Endometrial microvascular endothelial cells (primary cell): ENCODE results near the gene BRAT1. TPM values are rescaled to one million over a fixed set of nuclear protein-coding genes. Genes with fewer than 3 reads are reported as not detected.

Experiments
- in situ Hi-C: cut with HindIII; loops from 2 replicates; pipeline ENCODE4 v1.10.0; 2017; ENCODE audit warnings: low sequenced_read_pairs, low pct_unique_long_range_greater_than_20kb; ENCODE audit errors: inconsistent ontology term
- total RNA-seq: library from RNA; depleted of rRNA; stranded (reverse); fragments of >200 nt; gene quantifications from one replicate; pipeline ENCODE4 v1.2.3, GENCODE V29; 2015; ENCODE audit errors: inconsistent ontology term

BRAT1 gene
- total RNA-seq, 1 donor from 2014 or later = 48.5 TPM

DNA sequence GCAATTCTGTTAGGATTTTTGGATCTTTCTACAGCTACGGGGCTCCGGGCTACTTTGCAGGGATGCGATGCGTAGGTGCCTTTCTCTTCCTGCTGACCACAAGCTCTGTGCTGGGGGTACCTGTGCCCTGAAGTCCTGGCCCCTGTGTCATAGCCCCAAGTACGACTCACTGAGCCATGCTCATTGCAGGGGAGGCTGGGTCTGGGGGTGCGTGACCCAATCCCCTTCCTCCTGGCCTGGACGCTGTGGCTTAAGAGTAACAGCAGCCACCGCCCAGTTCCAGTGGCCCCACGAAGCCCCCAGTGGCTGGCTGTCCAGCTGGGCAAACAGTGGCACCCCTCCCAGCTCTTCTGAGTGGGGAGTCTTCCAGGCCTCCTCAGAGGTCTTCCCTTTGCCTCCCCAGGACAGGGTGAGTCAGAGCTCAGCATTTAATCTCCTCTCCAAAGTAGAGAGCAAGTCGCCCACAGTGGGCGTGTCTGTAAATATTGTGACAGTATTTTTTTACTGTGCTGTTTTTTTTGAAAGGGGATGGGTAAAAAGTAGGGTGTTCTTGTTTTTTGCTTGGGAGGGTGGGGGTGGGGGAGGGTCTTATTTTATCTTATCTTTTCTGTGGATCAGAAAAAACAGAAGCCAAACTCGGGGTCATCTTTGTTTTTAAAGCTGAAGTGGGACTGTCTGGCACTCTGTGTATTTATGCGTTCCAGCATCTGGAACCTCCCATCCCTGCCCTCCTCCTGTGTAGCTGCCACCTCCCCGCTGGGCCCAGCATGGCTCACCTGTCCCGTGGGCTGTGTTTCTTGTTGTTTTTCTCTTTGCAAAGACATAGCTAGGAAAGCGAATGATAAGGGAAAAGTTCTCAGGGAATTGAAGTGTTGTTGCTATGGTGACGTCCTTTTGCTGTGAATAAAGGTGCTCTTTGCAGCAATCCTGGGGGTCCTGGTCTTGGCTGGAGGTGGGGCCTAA, 27.5 kb downstream of the BRAT1 start:
- in situ Hi-C loops = no loop called here

- in situ Hi-C loops = no loop called here
Measured at GRCh38 chr7:2526659-2527504, 28.4 kb downstream of the BRAT1 start.

DNA sequence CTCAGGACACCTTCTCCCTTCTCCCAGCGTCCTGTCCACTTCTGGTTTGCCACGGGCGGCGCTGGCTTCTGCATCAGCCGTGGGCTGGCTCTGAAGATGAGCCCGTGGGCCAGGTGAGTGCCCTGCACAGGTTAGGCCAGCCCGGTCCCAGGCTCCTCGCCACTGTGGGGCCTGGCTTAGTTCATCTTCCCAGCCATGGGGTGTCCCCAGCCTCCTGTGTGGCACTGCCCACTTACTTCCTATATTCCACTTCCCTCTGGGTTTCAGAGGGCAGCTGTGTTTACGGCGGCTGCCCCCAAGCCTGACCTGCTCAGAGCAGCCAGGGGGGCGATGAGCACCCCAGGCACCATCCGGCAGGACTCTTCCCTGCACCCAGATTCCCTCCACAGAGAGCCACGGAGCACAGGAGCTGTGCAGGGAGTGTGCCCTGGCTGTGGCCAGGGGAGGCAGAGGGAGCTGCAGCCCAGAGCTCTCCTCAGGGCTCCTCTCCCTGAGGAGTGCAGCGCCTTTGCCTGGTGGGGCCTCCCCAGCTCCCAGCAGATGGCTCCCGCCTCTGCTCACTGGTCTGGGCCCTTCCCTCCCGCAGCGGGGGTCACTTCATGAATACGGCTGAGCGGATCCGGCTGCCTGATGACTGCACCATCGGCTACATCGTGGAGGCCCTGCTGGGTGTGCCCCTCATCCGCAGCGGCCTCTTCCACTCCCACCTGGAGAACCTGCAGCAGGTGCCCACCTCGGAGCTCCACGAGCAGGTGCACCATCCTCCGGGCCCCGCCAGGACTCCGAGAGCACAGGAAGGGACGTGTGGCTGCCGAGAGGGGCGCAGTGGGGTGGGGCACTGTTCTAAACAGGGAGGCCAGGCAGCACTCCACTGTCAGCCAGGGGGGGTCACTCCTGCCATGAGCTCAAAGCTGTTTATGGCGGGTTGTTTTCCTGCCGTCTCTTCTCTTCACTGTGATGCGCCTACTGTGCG, 29.4 kb downstream of the BRAT1 start:
- in situ Hi-C loops = no loop called here

DNA sequence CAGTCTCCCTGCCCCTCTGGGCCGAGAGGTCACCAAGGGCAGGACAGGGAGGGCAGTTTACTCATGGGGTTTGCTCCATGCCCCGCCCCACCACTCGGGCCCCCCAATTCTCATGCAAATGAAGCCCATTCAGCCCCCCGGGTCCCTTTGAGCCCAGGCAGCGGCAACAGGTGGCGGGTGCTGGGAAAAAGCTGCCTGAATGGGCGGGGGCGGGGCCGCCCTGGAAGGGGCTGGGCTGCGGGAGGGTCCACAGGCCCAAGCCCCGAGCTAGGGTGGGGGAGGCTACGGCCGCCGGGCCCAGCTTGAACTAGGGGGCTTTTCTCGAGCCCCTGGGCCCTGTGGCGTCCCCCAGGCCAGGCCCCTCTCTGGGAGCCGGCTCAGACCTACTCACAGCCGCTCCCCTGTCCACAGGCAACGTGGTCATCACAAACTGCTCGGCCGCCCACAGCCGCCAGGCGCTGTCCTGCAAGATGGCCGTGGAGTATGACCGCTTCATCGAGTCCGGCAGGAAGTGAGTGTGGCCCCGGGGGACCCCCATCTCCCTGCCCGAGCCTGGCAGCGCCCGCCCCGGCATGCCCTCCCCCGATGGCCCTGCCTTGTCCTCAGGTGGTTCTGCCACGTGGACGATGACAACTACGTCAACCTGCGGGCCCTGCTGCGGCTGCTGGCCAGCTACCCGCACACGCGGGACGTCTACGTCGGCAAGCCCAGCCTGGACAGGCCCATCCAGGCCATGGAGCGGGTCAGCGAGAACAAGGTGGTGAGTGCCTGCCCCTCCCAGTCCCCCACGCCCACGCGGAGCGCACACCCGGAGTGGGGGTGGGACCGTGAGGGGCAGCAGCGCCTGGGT, 30.3 kb downstream of the BRAT1 start:
- in situ Hi-C loops = no loop called here

DNA sequence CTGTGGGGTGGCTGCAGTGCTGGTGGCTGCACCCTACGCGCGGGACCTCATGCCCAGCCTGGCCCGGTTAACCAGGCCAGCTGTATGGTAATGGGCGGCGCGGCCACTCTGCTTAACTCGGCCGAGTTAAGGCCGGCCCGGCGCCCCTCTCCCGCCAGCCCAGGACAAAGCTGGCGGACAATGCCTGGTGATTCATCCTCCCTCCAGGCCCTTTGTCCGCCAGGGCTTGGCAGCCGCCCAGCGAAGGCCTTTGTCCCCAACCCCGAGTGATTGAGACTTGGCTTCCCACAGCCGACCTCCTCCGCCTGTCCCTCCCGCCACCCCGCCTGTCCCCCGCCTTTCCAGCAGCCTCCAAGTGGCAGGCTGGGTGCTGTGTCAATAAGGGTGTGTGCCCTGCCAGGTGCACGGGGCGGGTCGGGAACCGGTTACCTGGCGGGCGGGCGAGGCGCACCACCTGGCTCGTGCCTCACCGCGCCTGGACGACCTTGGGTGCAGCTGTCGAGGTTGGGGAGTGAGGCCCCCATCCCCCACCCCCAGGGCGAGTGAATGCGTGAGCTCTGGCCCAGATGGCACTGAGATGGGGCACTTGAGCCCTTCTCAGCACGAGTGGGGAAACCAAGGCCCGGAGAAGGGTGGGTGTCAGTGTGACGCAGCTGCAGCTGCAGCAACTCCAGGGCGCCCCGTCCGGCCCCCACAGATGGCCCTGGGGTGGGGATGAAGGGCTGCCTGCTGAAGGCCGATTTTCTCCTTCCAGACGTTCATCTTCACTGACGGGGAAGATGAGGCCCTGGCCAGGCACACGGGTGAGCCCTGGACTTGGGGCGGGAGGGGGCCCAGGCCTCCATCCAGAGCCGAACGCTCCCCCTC, 31.1 kb downstream of the BRAT1 start:
- in situ Hi-C loops = no loop called here

GRCh38 chr7:2523461-2523936, 31.8 kb downstream of the BRAT1 start:
- in situ Hi-C loops = no loop called here

DNA sequence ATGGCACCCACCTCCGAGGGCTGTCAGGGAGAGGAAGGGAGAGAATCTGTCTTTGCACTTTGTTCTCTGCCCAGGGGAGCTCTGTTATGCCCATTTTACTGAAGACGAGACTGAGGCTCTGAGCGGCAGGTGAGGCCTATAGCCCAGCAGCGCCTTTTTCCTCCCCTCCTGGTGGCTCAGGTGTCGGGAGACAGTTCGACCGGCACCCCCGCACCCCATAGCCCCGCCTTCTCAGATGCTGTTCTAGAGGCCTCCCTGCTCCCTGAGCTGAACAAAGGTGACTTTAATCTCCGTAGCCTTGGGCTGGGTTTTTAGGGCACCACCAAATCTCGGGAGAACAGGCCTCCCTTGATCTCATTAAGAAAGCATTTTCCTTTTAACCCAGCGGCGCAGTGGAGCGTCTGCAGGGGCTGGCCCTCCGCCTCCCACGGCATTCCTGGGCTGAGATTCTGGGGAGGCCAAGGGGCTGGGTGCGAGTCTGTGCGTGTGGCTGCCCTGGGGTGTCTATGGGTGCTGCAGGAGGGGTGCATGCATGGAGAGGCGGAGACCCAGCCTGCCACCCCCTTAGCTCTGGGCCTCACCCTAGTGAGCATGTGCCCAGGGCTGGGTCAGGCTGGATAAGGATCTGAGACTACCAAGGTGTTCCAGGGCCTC, 32.4 kb downstream of the BRAT1 start:
- in situ Hi-C loops = no loop called here

GRCh38 chr7:2521952-2522591, 33.3 kb downstream of the BRAT1 start:
- in situ Hi-C loops = no loop called here

DNA sequence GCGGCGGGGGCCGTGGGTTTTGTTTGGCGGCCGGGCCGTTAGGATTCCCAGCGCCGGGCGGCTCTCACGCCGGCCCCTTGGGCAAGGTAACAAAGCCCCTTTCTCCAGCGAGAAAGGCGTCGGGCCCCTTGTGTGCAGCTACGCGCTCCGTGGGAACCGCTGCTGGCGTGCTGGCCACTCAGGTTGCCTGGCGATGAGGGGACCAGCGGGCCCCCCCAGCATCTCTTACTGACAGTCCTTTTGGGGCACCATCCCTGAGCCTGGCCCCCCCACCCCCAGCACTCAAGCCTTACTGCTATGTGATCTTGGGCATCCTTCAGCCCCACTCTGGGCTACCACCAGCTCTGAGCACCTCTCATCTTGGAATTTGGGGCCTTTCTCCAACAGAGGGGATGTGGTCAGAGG, 34.0 kb downstream of the BRAT1 start:
- in situ Hi-C loops = no loop called here

GRCh38 chr7:2520761-2521290, 34.5 kb downstream of the BRAT1 start:
- in situ Hi-C loops = no loop called here

- in situ Hi-C loops = no loop called here
Measured at GRCh38 chr7:2520131-2520760, 35.1 kb downstream of the BRAT1 start.

DNA sequence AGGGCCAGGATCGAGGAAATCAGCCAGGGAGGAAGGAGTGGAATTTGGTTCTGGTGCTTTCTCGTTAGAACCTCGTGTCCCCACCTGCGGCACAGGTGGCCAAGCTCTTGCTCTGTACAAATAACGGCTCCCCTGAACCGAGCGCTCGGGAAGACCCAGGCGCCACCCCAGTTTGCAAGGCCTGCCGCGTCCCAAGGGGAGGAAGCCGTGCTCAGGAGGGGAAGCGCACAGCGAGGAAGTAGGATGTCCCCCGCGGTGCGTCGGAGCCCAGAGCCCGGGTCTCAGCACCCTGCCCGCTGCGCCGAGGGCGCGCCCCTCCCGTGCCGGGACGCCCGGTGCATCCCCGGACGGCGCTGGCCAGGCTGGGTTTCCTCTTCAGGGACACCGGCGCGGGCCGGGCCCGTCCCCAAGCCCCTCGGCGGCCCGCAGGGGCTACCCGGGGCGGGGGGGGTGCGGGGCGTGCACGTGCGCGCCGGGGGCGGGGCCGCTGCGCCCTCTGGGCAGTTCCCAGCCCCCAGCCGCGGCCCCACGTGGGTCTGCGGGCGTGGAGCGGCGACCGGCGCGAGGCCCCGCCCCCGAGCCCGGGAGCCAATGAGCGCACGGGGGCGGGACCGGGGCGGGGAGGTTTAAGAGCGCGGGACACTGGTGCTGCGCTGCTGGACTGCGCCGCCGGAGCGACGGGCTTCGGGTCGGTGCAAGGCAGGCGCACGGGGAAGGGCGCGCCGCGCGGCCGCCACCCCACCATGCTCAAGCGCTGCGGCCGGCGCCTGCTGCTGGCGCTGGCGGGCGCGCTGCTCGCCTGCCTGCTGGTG, 36.0 kb downstream of the BRAT1 start, which contains the start of gene LFNG:
TSS of gene LFNG (plus strand) at position 656 of the 812 bp plus-strand sequence. CDS start at position 744, 88 bp downstream.
- in situ Hi-C loops = no loop called here

DNA sequence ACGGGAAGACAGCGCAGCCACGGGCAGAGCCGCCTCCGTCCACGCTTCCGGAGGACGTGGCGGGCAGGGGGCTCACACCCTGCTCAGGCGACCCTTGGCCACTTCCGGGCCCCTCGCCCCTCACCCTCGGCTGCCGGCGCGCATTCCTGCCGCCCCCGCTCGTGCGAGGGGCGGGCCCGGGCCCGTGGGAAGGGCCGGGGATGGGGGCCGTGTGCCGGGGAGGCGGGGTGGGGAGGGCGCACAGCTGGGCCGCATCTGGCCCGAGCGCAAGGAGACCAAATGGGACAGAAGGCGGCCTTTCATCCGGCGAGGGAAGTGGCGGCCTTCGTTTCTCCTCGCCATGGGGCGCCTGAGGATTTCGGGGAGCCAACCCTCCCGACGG, 36.6 kb downstream of the BRAT1 start:
- in situ Hi-C loops = no loop called here

GRCh38 chr7:2517678-2518507, 37.4 kb downstream of the BRAT1 start:
- in situ Hi-C loops = no loop called here
